Progenitor cell of endocrine pancreas (in vitro differentiated cells): ENCODE data around the gene GUCY1A2. TPM values are rescaled to one million over a fixed set of nuclear protein-coding genes. Genes with fewer than 3 reads are reported as not detected.

Experiments used
- DNase-seq: peaks from one replicate; pipeline ENCODE4 v3.0.0; 2021; ENCODE audit warnings: low spot score; ENCODE audit not compliant: unreplicated experiment
- H3K27ac Mint-ChIP-seq: 2 replicates; pipeline ENCODE4 v1.8.0; 2021; ENCODE audit warnings: mild to moderate bottlenecking, moderate library complexity, mixed read lengths
- H3K27me3 Mint-ChIP-seq: 2 replicates; pipeline ENCODE4 v1.8.0; 2021; ENCODE audit warnings: mixed read lengths
- H3K36me3 Mint-ChIP-seq: 2 replicates; pipeline ENCODE4 v1.8.0; 2022; ENCODE audit warnings: mixed read lengths; ENCODE audit not compliant: insufficient read depth
- H3K4me1 Mint-ChIP-seq: 2 replicates; pipeline ENCODE4 v1.8.0; 2021; ENCODE audit warnings: low read depth, mixed read lengths
- H3K4me3 Mint-ChIP-seq: 2 replicates; pipeline ENCODE4 v1.8.0; 2021; ENCODE audit warnings: low read depth, mild to moderate bottlenecking, moderate library complexity, mixed read lengths
- H3K9me3 Mint-ChIP-seq: 2 replicates; pipeline ENCODE4 v1.8.0; 2021; ENCODE audit warnings: low read depth, mixed read lengths
- CTCF ChIP-seq: fragments of 200-600 bp; sonication (generic); IDR thresholded peaks from one replicate; pipeline ENCODE4 v1.5.0; 2021; ENCODE audit warnings: antibody characterized with exemption, mild to moderate bottlenecking; ENCODE audit not compliant: unreplicated experiment
- total RNA-seq: library from RNA; stranded (reverse); gene quantifications from 2 replicates; pipeline ENCODE4 v1.2.1, GENCODE V29; 2021

GUCY1A2 gene
- total RNA-seq, 1 donor from 2014 or later: 38.5 TPM

DNA sequence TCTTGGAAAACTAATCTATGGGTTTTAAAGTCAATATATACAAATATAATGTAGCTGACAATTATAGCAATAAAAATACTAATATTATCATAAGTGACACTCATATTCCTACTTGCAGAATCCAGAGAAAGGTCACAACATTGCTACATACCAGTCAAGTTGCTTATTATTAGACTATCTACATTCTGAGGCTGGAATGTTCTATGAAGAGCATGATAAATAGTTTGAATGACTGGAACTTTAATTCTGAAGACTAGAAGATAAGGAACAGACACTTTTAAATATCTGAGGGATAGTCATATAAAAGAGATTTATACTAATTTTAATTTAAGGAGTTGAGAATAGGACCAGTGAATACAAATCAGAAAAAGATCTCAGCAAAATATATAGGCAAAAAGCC lies 146.0 kb downstream of the GUCY1A2 start:
- no peak for DNase-seq
- Mint-ChIP-seq H3K9me3 (peaks cover 14% of the 10 kb centered on the region), H3K4me1 (no peaks in the 10 kb centered on the region), H3K4me3 (no peak overlapping the region), H3K27me3 (no peaks in the 10 kb centered on the region), H3K27ac (no peak overlapping the region), H3K36me3 (peaks cover 15% of the 10 kb centered on the region)
- TF ChIP-seq CTCF: no peak

- H3K27ac Mint-ChIP-seq: no peak overlapping the region
- no peak for DNase-seq
- peaks cover 19% of the 10 kb centered on the region for H3K36me3 Mint-ChIP-seq
- H3K27me3 Mint-ChIP-seq: no peaks in the 10 kb centered on the region
- peaks cover 6% of the 10 kb centered on the region for H3K4me1 Mint-ChIP-seq
- no peak overlapping the region for H3K4me3 Mint-ChIP-seq
- TF ChIP-seq CTCF: no peak
- H3K9me3 Mint-ChIP-seq: peaks cover 6% of the 10 kb centered on the region
These were observed 160.1 kb downstream of the GUCY1A2 start for GRCh38 chr11:106858200-106858599.

GRCh38 chr11:106856566-106856965 lies 161.7 kb downstream of the GUCY1A2 start:
- no peak for TF ChIP-seq CTCF
- no peak overlapping the region for H3K27ac Mint-ChIP-seq
- H3K27me3 Mint-ChIP-seq: no peaks in the 10 kb centered on the region
- no peak overlapping the region for H3K4me3 Mint-ChIP-seq
- peaks cover 13% of the 10 kb centered on the region for H3K9me3 Mint-ChIP-seq
- DNase-seq: no peak
- H3K36me3 Mint-ChIP-seq: peaks cover 27% of the 10 kb centered on the region
- H3K4me1 Mint-ChIP-seq: no peaks in the 10 kb centered on the region

DNA sequence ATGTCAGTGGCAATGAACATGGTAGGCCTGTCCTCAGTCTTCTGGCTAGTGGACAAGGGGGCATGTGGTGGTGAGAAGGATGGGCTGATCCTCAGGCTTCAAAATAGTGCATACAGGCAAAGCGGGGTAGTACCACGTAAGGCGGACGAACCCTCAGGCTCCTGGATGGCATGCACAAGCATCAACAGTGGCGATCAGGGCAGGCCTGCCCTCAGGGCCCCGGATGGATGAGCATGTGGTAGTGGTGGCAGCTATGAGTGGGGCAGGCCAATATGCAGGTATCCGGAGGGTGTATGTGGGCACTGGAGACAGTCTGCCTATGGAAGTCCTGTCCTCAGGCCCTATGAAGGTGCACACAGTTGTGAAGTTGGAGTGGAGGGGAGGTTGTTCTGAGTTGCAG lies 163.8 kb downstream of the GUCY1A2 start:
- H3K27ac Mint-ChIP-seq: no peak overlapping the region
- H3K9me3 Mint-ChIP-seq: peaks cover 17% of the 10 kb centered on the region
- peaks cover 27% of the 10 kb centered on the region for H3K36me3 Mint-ChIP-seq
- no peak overlapping the region for H3K4me3 Mint-ChIP-seq
- no peaks in the 10 kb centered on the region for H3K27me3 Mint-ChIP-seq
- TF ChIP-seq CTCF: no peak
- H3K4me1 Mint-ChIP-seq: no peaks in the 10 kb centered on the region
- DNase-seq: no peak

- TF ChIP-seq CTCF: no peak
- Mint-ChIP-seq H3K36me3 (peaks cover 27% of the 10 kb centered on the region), H3K4me1 (no peaks in the 10 kb centered on the region), H3K9me3 (peaks cover 17% of the 10 kb centered on the region), H3K27ac (no peak overlapping the region), H3K27me3 (no peaks in the 10 kb centered on the region), H3K4me3 (no peak overlapping the region)
- DNase-seq: no peak
These were observed 164.3 kb downstream of the GUCY1A2 start for GRCh38 chr11:106853850-106854401.
